B cell (primary cell): ENCODE data around the gene MAP4K2.

Experiments
- CTCF ChIP-seq: fragments of 200-600 bp; IDR thresholded peaks from one replicate; pipeline ENCODE4 v1.8.0; 2022; ENCODE audit warnings: antibody characterized with exemption, mild to moderate bottlenecking
- EZH2 ChIP-seq: IDR thresholded peaks from 2 replicates; pipeline ENCODE4 v1.6.1; 2012; ENCODE audit warnings: borderline replicate concordance, low read depth, mild to moderate bottlenecking, moderate library complexity, low read length; ENCODE audit not compliant: insufficient read depth, poor library complexity, severe bottlenecking

GRCh38 chr11:64810891-64811272 is 7.9 kb upstream of the MAP4K2 start:
- TF ChIP-seq EZH2 (no peak), CTCF (no peak)
